Stimulated activated CD4-positive, alpha-beta T cell treated with anti-CD3 and anti-CD28 coated beads, Interleukin-2, amount 100 ng/mL, for 24 hours (primary cell): Measurements from ENCODE around the gene AKAP7.

Source experiments
- DNase-seq, 2 donors: peaks; one replicate each; pipeline ENCODE4 v3.0.0-alpha.2; 2020

AKAP7 gene

GRCh38 chr6:131134220-131134979 lies 867 bp upstream of the AKAP7 start:
- no peak for DNase-seq

- DNase-seq, result no peak
These were observed 355 bp upstream of the AKAP7 start for GRCh38 chr6:131134980-131135243.

GRCh38 chr6:131136021-131136786 lies 937 bp downstream of the AKAP7 start:
- DNase-seq, result no peak

GRCh38 chr6:131139599-131139998 lies 4.3 kb downstream of the AKAP7 start:
- no peak for DNase-seq

GRCh38 chr6:131143319-131143718 lies 8.1 kb downstream of the AKAP7 start:
- no peak for DNase-seq

- no peak for DNase-seq
These were observed 11.6 kb downstream of the AKAP7 start for GRCh38 chr6:131146865-131147264.

- no peak for DNase-seq
These were observed 21.1 kb downstream of the AKAP7 start for GRCh38 chr6:131156411-131156810.

- no peak for DNase-seq
These were observed 24.3 kb downstream of the AKAP7 start for GRCh38 chr6:131159578-131159977.

GRCh38 chr6:131160254-131160758 lies 25.0 kb downstream of the AKAP7 start:
- DNase-seq, result no peak

GRCh38 chr6:131161987-131162386 lies 26.7 kb downstream of the AKAP7 start:
- no peak for DNase-seq

- no peak for DNase-seq
These were observed 28.6 kb downstream of the AKAP7 start for GRCh38 chr6:131163886-131164285.

GRCh38 chr6:131164506-131164905 lies 29.2 kb downstream of the AKAP7 start:
- no peak for DNase-seq

GRCh38 chr6:131167773-131168172 lies 32.5 kb downstream of the AKAP7 start:
- DNase-seq, result no peak

GRCh38 chr6:131169613-131170012 lies 34.3 kb downstream of the AKAP7 start:
- no peak for DNase-seq

- DNase-seq, result no peak
These were observed 37.0 kb downstream of the AKAP7 start for GRCh38 chr6:131172222-131172621.

- DNase-seq, result no peak
These were observed 38.4 kb downstream of the AKAP7 start for GRCh38 chr6:131173680-131174079.

- DNase-seq, result no peak
These were observed 40.3 kb downstream of the AKAP7 start for GRCh38 chr6:131175564-131175963.

- DNase-seq, result no peak
These were observed 42.7 kb downstream of the AKAP7 start for GRCh38 chr6:131177996-131178395.

- DNase-seq, result no peak
These were observed 47.7 kb downstream of the AKAP7 start for GRCh38 chr6:131182991-131183425.

GRCh38 chr6:131183427-131184095 lies 48.3 kb downstream of the AKAP7 start:
- DNase-seq, result no peak

- no peak for DNase-seq
These were observed 56.3 kb downstream of the AKAP7 start for GRCh38 chr6:131191590-131191989.

- peak in 1 of 2 donors; percentile 18 for DNase-seq
These were observed 62.4 kb downstream of the AKAP7 start for GRCh38 chr6:131197716-131198115.

GRCh38 chr6:131199568-131200272 lies 64.5 kb downstream of the AKAP7 start:
- DNase-seq, result peak; percentile 48 to 69
